Measurements from ENCODE around the gene RASGRF1.

DNA sequence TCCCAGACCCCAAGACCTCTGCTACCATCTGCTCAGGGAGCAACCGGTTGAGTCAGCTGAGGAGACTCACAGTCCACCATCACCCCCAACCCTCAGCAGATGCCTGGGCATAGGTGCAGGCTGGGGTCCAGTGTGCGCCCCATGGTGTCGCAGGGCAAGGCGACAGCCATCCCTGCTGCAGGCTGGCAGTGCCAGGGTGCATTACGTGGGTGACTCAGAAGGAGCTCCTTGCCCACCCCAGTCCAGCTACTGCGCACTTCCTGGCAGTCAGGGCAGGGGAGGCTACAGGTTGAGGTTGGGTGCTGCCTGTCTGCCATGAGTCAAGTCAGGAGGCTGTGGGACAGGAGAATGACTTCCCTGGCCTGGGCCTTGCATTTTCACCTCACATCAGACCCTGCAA lies 33.5 kb downstream of the RASGRF1 start:
- no peak for TF ChIP-seq CTCF (IDR thresholded peaks at IDR 0.05)
- no peak for TF ChIP-seq EZH2 (IDR thresholded peaks at IDR 0.05; ENCODE audit: borderline replicate concordance, insufficient read depth, low read depth, low read length, poor library complexity, severe bottlenecking)

All from B cell (primary cell).